Liver (tissue), 9 donors: ENCODE data around the gene CD6. TPM values are rescaled to one million over a fixed set of nuclear protein-coding genes. Genes with fewer than 3 reads are reported as not detected.

Experiments used
- DNase-seq: peaks from one replicate; pipeline ENCODE4 v3.0.0-alpha.2; 2017; ENCODE audit warnings: low spot score
- H3K27ac ChIP-seq, 2 donors: one replicate each; pipeline ENCODE4 v1.7.0; 2013; ENCODE audit warnings: inconsistent platforms in 2 of 2, low read length in 2 of 2, control low read depth in 1 of 2, low read depth in 1 of 2, mild to moderate bottlenecking in 1 of 2
- H3K27me3 ChIP-seq, 4 donors: one replicate each; pipeline versions ENCODE4 v1.6.1 to v1.7.0; 2013; ENCODE audit warnings: low read length in 3 of 4, inconsistent platforms in 1 of 4, mild to moderate bottlenecking in 1 of 4, moderate library complexity in 1 of 4; ENCODE audit not compliant: control insufficient read depth in 4 of 4, insufficient read depth in 4 of 4
- H3K36me3 ChIP-seq, 4 donors: one replicate each; pipeline versions ENCODE4 v1.6.1 to v1.7.0; 2013; ENCODE audit warnings: low read length in 3 of 4, mild to moderate bottlenecking in 3 of 4, low read depth in 1 of 4, moderate library complexity in 1 of 4; ENCODE audit not compliant: control insufficient read depth in 4 of 4, insufficient read depth in 3 of 4
- H3K4me1 ChIP-seq, 4 donors: one replicate each; pipeline versions ENCODE4 v1.6.1 to v1.7.0; 2013; ENCODE audit warnings: low read length in 3 of 4, mild to moderate bottlenecking in 3 of 4, moderate library complexity in 1 of 4; ENCODE audit not compliant: control insufficient read depth in 4 of 4, insufficient read depth in 4 of 4
- H3K4me3 ChIP-seq, 3 donors: one replicate each; pipeline versions ENCODE4 v1.6.1 to v1.7.0; 2013; ENCODE audit warnings: low read length in 3 of 3, control low read depth in 1 of 3, low read depth in 1 of 3, mild to moderate bottlenecking in 1 of 3
- H3K9ac ChIP-seq, 2 donors: one replicate each; pipeline ENCODE4 v1.7.0; 2013; ENCODE audit warnings: low read length in 2 of 2, mild to moderate bottlenecking in 2 of 2, moderate library complexity in 2 of 2, control low read depth in 1 of 2, low read depth in 1 of 2
- H3K9me3 ChIP-seq, 4 donors: one replicate each; pipeline versions ENCODE4 v1.6.1 to v1.7.0; 2013; ENCODE audit warnings: low read length in 3 of 4; ENCODE audit not compliant: control insufficient read depth in 4 of 4
- EGR1 ChIP-seq, 2 donors: IDR thresholded peaks; 2 replicates each; pipeline ENCODE4 v1.6.1; 2016 to 2018; ENCODE audit warnings: antibody characterized with exemption in 2 of 2, low read depth in 2 of 2
- FOXA1 ChIP-seq: IDR thresholded peaks from 2 replicates; pipeline ENCODE4 v1.6.1; 2016; ENCODE audit warnings: antibody characterized with exemption
- FOXA2 ChIP-seq: IDR thresholded peaks from 2 replicates; pipeline ENCODE4 v1.6.1; 2016; ENCODE audit warnings: antibody characterized with exemption
- HNF4G ChIP-seq: IDR thresholded peaks from 2 replicates; pipeline ENCODE4 v1.6.1; 2016; ENCODE audit warnings: antibody characterized with exemption
- NR2F2 ChIP-seq: IDR thresholded peaks from 2 replicates; pipeline ENCODE4 v1.6.1; 2016; ENCODE audit warnings: antibody characterized with exemption
- RAD21 ChIP-seq, 2 donors: IDR thresholded peaks; 2 replicates each; pipeline ENCODE4 v1.6.1; 2016; ENCODE audit warnings: antibody characterized with exemption in 2 of 2, mild to moderate bottlenecking in 2 of 2
- RXRA ChIP-seq, 2 donors: IDR thresholded peaks; 2 replicates each; pipeline ENCODE4 v1.6.1; 2017 to 2018; ENCODE audit warnings: antibody characterized with exemption in 2 of 2, mild to moderate bottlenecking in 1 of 2
- TAF1 ChIP-seq: conservative IDR thresholded peaks from 2 replicates; pipeline ENCODE4 v1.6.1; 2016; ENCODE audit warnings: antibody characterized with exemption, mild to moderate bottlenecking
- WGBS: extraction: QIAGEN DNeasy Blood & Tissue Kit; methylation state at CpG from one replicate; pipeline ENCODE4 v1.1.7; 2013; 5-methylcytosine and 5-hydroxymethylcytosine counted together
- polyA plus RNA-seq, 2 donors: library from polyadenylated mRNA; stranded (reverse) in 1 of 2; unstranded in 1 of 2; fragments of 200-250 nt in 1 of 2; fragments of >200 nt in 1 of 2; fragmentation: Nextera tagmentation in 1 of 2; extraction: Ambion mirVana in 1 of 2; gene quantifications; one replicate each; pipeline versions ENCODE4 v1.2.1 to v1.2.3, GENCODE V29; 2013 to 2015
- total RNA-seq, 2 donors: library from RNA; depleted of rRNA; stranded (reverse); fragments of >200 nt; gene quantifications; one replicate each; pipeline ENCODE4 v1.2.3, GENCODE V29; 2014
- TF ChIP-seq, protein P1 (sequence below): IDR thresholded peaks from 2 replicates; pipeline ENCODE4 v1.6.1; 2016; ENCODE audit warnings: antibody characterized with exemption
- TF ChIP-seq, protein P2 (sequence below): fragments of 150-350 bp; IDR thresholded peaks from 2 replicates; pipeline ENCODE4 v1.5.1; 2017; ENCODE audit warnings: improper control_type of control experiment, low read depth, low read length; ENCODE audit not compliant: missing input control
- TF ChIP-seq, protein P3 (sequence below): IDR thresholded peaks from 2 replicates; pipeline ENCODE4 v1.6.1; 2016; ENCODE audit warnings: antibody characterized with exemption
- TF ChIP-seq, protein P4 (sequence below): IDR thresholded peaks from 2 replicates; pipeline ENCODE4 v1.6.1; 2016; ENCODE audit warnings: antibody characterized with exemption
- donor health status: healthy.
- donor health status: healthy.
- donor health status: healthy.
- donor health status: healthy.
- donor health status: healthy.

The CD6 gene
- total and polyA plus RNA-seq, 4 donors: 0.31 to 0.59 (median 0.45) TPM

DNA sequence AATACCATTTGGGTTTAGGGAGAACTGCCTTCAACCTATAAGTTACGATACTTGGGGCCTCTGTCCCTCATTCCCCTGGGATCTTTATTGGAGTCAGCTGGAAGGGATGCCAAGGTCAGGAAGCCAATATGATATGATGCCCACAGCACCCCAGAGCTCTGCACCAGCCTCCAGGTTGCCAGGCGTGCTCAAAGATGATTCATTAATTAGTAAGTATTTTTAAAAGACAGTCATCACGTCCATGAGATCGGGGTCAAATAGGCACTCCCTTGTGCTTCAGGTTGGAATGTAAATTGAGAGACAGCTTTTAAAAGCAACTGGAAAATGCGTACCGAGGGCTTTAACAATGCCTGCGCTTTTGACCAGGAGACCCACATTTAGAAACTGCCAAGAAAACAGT is 73.8 kb downstream of the CD6 start:
- TF ChIP-seq NR2F2 (no peak), FOXA2 (no peak), EGR1 (IDR thresholded peaks at IDR 0.05; ENCODE audit: low read depth in 2 of 2) (no peak), HNF4G (no peak), TAF1 (no peak), FOXA1 (no peak), RXRA (IDR thresholded peaks at IDR 0.05) (no peak), RAD21 (IDR thresholded peaks at IDR 0.05) (no peak)
- TF ChIP-seq, protein P1, sequence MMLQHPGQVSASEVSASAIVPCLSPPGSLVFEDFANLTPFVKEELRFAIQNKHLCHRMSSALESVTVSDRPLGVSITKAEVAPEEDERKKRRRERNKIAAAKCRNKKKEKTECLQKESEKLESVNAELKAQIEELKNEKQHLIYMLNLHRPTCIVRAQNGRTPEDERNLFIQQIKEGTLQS: no peak
- TF ChIP-seq, protein P2, sequence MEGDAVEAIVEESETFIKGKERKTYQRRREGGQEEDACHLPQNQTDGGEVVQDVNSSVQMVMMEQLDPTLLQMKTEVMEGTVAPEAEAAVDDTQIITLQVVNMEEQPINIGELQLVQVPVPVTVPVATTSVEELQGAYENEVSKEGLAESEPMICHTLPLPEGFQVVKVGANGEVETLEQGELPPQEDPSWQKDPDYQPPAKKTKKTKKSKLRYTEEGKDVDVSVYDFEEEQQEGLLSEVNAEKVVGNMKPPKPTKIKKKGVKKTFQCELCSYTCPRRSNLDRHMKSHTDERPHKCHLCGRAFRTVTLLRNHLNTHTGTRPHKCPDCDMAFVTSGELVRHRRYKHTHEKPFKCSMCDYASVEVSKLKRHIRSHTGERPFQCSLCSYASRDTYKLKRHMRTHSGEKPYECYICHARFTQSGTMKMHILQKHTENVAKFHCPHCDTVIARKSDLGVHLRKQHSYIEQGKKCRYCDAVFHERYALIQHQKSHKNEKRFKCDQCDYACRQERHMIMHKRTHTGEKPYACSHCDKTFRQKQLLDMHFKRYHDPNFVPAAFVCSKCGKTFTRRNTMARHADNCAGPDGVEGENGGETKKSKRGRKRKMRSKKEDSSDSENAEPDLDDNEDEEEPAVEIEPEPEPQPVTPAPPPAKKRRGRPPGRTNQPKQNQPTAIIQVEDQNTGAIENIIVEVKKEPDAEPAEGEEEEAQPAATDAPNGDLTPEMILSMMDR: no peak
- TF ChIP-seq, protein P3, sequence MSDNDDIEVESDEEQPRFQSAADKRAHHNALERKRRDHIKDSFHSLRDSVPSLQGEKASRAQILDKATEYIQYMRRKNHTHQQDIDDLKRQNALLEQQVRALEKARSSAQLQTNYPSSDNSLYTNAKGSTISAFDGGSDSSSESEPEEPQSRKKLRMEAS: no peak
- TF ChIP-seq, protein P4, sequence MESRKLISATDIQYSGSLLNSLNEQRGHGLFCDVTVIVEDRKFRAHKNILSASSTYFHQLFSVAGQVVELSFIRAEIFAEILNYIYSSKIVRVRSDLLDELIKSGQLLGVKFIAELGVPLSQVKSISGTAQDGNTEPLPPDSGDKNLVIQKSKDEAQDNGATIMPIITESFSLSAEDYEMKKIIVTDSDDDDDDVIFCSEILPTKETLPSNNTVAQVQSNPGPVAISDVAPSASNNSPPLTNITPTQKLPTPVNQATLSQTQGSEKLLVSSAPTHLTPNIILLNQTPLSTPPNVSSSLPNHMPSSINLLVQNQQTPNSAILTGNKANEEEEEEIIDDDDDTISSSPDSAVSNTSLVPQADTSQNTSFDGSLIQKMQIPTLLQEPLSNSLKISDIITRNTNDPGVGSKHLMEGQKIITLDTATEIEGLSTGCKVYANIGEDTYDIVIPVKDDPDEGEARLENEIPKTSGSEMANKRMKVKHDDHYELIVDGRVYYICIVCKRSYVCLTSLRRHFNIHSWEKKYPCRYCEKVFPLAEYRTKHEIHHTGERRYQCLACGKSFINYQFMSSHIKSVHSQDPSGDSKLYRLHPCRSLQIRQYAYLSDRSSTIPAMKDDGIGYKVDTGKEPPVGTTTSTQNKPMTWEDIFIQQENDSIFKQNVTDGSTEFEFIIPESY: no peak
- DNase-seq: no peak

DNA sequence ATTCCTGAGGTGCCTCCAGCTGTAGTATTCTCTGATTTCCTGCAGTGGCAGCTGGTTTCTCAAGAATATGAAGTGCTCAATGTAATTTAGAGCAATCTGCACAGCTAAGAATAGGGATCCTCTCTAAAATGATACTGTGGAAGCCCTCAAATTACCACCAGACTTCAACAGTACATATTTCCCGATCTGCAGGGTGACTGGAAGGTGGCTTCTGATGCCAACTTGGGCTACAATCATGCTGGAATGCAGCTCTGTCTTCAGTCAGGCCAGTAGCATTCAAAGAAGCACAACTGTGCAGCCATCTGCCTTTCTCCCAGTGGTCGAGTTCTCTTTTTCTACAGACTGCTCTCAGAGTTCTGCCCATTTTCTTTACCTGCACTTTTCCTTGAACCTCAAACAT is 75.4 kb downstream of the CD6 start:
- Histone ChIP-seq H3K36me3 (no peaks in the 10 kb centered on the region), H3K4me1 (no peaks in the 10 kb centered on the region), H3K9ac (no peak overlapping the region), H3K27me3 (no peaks in the 10 kb centered on the region), H3K9me3 (no peaks in the 10 kb centered on the region), H3K27ac (no peak overlapping the region), H3K4me3 (no peak overlapping the region)
- DNase-seq: no peak
- 64% methylated on average over 2 of the region's 2 CpGs for WGBS
- TF ChIP-seq, protein P4: no peak

More for the DNA sequence above, 73.8 kb downstream of the CD6 start:
- no peak overlapping the region for H3K9ac ChIP-seq
- peaks cover 0 to 1% (median 0%) of the 10 kb centered on the region in 4 donors for H3K4me1 ChIP-seq
- H3K36me3 ChIP-seq: no peaks in the 10 kb centered on the region
- no peak overlapping the region for H3K4me3 ChIP-seq
- H3K27me3 ChIP-seq: no peaks in the 10 kb centered on the region
- 85% methylated on average over 7 of the region's 7 CpGs for WGBS
- H3K9me3 ChIP-seq: no peaks in the 10 kb centered on the region
- no peak overlapping the region for H3K27ac ChIP-seq
